Endothelial cell of umbilical vein (primary cell): ENCODE data around the gene FYN. TPM values are rescaled to one million over a fixed set of nuclear protein-coding genes. Genes with fewer than 3 reads are reported as not detected.

ENCODE experiments used
- BruUV-seq: library from RNA; stranded (reverse); fragments of 400-500 nt; replicated peaks from 2 replicates; lab custom pipeline; 2021; lab: Mats Ljungman, UMichigan
- CTCF ChIA-PET: fragments of 300-600, 350-600 bp; sonication (Branson Sonifier 250); formaldehyde crosslinking; loops from one replicate; lab custom pipeline; 2021; ENCODE audit warnings: antibody characterized with exemption, inconsistent platforms; lab: Charles Lee
- POLR2A ChIA-PET: fragments of 300-600, 350-600 bp; sonication (Branson Sonifier 250); formaldehyde crosslinking; loops from one replicate; lab custom pipeline; 2021; ENCODE audit warnings: antibody characterized with exemption, inconsistent platforms; lab: Charles Lee
- DNase-seq: peaks from one replicate; pipeline ENCODE4 v3.0.0-alpha.2; 2011; ENCODE audit warnings: low read depth, low spot score
- FAIRE-seq: peaks from 2 replicates; lab custom pipeline; 2011; peaks lifted over from hg19 to GRCh38; lab: Jason Lieb, UNC
- H2AFZ ChIP-seq: 2 replicates; pipeline ENCODE4 v1.6.0; 2012; ENCODE audit warnings: low read depth, low read length, control low read depth, inconsistent platforms
- H3K27ac ChIP-seq: 2 replicates; pipeline ENCODE4 v1.5.1; 2011; ENCODE audit warnings: low read depth, mild to moderate bottlenecking, control low read depth, low read length, moderate library complexity; ENCODE audit not compliant: insufficient read depth
- H3K27me3 ChIP-seq, 2 experiments: 2 replicates each; pipeline versions ENCODE4 v1.6.0 to v1.6.1; 2011; ENCODE audit warnings: low read length in 2 of 2, mixed read lengths in 1 of 2; ENCODE audit not compliant: control insufficient read depth in 2 of 2, insufficient read depth in 2 of 2
- H3K36me3 ChIP-seq, 2 experiments: 2 replicates in 1 of 2; 3 replicates in 1 of 2; pipeline ENCODE4 v1.5.1; 2011; ENCODE audit warnings: low read length in 2 of 2, mild to moderate bottlenecking in 1 of 2, moderate library complexity in 1 of 2; ENCODE audit not compliant: control insufficient read depth in 2 of 2, insufficient read depth in 2 of 2; ENCODE audit errors: extremely low read depth in 1 of 2
- H3K4me1 ChIP-seq: 3 replicates; pipeline ENCODE4 v1.5.1; 2011; ENCODE audit warnings: mild to moderate bottlenecking, low read length; ENCODE audit not compliant: control insufficient read depth, insufficient read depth; ENCODE audit errors: extremely low read depth
- H3K4me2 ChIP-seq: 2 replicates; pipeline ENCODE4 v1.6.1; 2011; ENCODE audit warnings: low read length, control low read depth, mixed read lengths; ENCODE audit not compliant: insufficient read depth
- H3K4me3 ChIP-seq, 3 experiments: fragments of 200-600 bp in 1 of 3; sonication (generic), shearing (Covaris generic) in 1 of 3; replicated peaks in 1 of 3; 2 replicates each; pipeline ENCODE4 v1.5.1; 2011 to 2016; ENCODE audit warnings: control low read depth in 3 of 3, low read length in 3 of 3, mild to moderate bottlenecking in 2 of 3, inconsistent platforms in 1 of 3, low read depth in 1 of 3, moderate library complexity in 1 of 3; ENCODE audit not compliant: insufficient read depth in 1 of 3
- H3K79me2 ChIP-seq: 2 replicates; pipeline ENCODE4 v1.6.0; 2012; ENCODE audit warnings: low read length, inconsistent platforms; ENCODE audit not compliant: control insufficient read depth, insufficient read depth
- H3K9ac ChIP-seq: replicated peaks from 2 replicates; pipeline ENCODE3; 2011; ENCODE audit warnings: low read length, control low read depth; ENCODE audit not compliant: insufficient read depth; ENCODE audit errors: extremely low read depth
- H3K9me1 ChIP-seq: replicated peaks from 3 replicates; pipeline ENCODE4 v1.6.0; 2011; ENCODE audit warnings: mild to moderate bottlenecking, low read length; ENCODE audit not compliant: control insufficient read depth, insufficient read depth; ENCODE audit errors: extremely low read depth
- H3K9me3 ChIP-seq: replicated peaks from 2 replicates; pipeline ENCODE4 v1.5.1; 2012; ENCODE audit warnings: low read length, inconsistent platforms; ENCODE audit not compliant: control insufficient read depth, insufficient read depth
- H4K20me1 ChIP-seq: replicated peaks from 2 replicates; pipeline ENCODE3; 2011; ENCODE audit warnings: mild to moderate bottlenecking, low read length; ENCODE audit not compliant: control insufficient read depth, insufficient read depth; ENCODE audit errors: extremely low read depth
- EZH2 ChIP-seq: IDR thresholded peaks from 2 replicates; pipeline ENCODE4 v1.6.1; 2012; ENCODE audit warnings: borderline replicate concordance, low read depth, mild to moderate bottlenecking, moderate library complexity, low read length, inconsistent platforms; ENCODE audit not compliant: severe bottlenecking
- FOS ChIP-seq: IDR thresholded peaks from 2 replicates; pipeline ENCODE4 v1.6.1; 2011; ENCODE audit warnings: mild to moderate bottlenecking, low read length, moderate library complexity, borderline replicate concordance; ENCODE audit not compliant: insufficient read depth
- GATA2 ChIP-seq: IDR thresholded peaks from 2 replicates; pipeline ENCODE4 v1.7.0; 2011; ENCODE audit warnings: low read depth, mild to moderate bottlenecking, moderate library complexity, mixed read lengths, low read length; ENCODE audit not compliant: insufficient read length, insufficient read depth
- JUN ChIP-seq: IDR thresholded peaks from 2 replicates; pipeline ENCODE4 v1.6.1; 2011; ENCODE audit warnings: borderline replicate concordance, low read depth; ENCODE audit not compliant: insufficient read length, insufficient read depth
- MYC ChIP-seq: IDR thresholded peaks from one replicate; pipeline ENCODE4 v1.6.1; 2011; ENCODE audit warnings: mild to moderate bottlenecking, low read depth, low read length
- POLR2A ChIP-seq: IDR thresholded peaks from 2 replicates; pipeline ENCODE4 v1.6.1; 2012; ENCODE audit warnings: low read depth, mild to moderate bottlenecking, control low read depth, low read length
- POLR2AphosphoS5 ChIP-seq: IDR thresholded peaks from 2 replicates; pipeline ENCODE4 v1.6.1; 2012; ENCODE audit warnings: low read depth, mild to moderate bottlenecking, control low read depth, low read length, moderate library complexity; ENCODE audit not compliant: insufficient read depth
- dilution Hi-C: fragments of 300-500 bp; cut with MboI; formaldehyde crosslinking; loops from one replicate; pipeline ENCODE4 v1.15.0; 2019; ENCODE audit warnings: low sequenced_read_pairs; ENCODE audit not compliant: extremely low pct_ligation_motif_present
- intact Hi-C: fragments of 100-400 bp; cut with micrococcal nuclease; formaldehyde crosslinking; loops from one replicate; pipeline ENCODE4 v1.10.0; 2022
- polyA plus RNA-seq, 4 experiments: library from polyadenylated mRNA; depleted of rRNA in 3 of 4; stranded (reverse) in 3 of 4; unstranded in 1 of 4; fragments of >200 nt; gene quantifications; 2 replicates each; pipeline versions ENCODE4 v1.2.1 to v1.2.3, GENCODE V29; 2011 to 2012; ENCODE audit warnings: missing spikeins in 1 of 4
- total RNA-seq: library from RNA; stranded (reverse); gene quantifications from 2 replicates; pipeline ENCODE4 v1.2.3, GENCODE V29; 2021
- TF ChIP-seq, protein P1 (sequence below), 2 donors: IDR thresholded peaks; 1 replicate in 1 of 2; 2 replicates in 1 of 2; pipeline ENCODE4 v1.5.1; 2011; ENCODE audit warnings: low read length in 2 of 2, mild to moderate bottlenecking in 2 of 2, moderate library complexity in 2 of 2, control low read depth in 1 of 2, inconsistent platforms in 1 of 2, low read depth in 1 of 2; ENCODE audit not compliant: insufficient read depth in 1 of 2; ENCODE audit errors: extremely low read depth in 1 of 2
- TF ChIP-seq, protein P2 (sequence below): IDR thresholded peaks from 2 replicates; pipeline ENCODE4 v1.6.1; 2011; ENCODE audit not compliant: insufficient read depth, insufficient read length

Gene FYN
- total and polyA plus RNA-seq, 2 donors (not counting 3 experiments of a cell fraction or from before 2014, with no cell fraction given), result 69.0 to 143 TPM

DNA sequence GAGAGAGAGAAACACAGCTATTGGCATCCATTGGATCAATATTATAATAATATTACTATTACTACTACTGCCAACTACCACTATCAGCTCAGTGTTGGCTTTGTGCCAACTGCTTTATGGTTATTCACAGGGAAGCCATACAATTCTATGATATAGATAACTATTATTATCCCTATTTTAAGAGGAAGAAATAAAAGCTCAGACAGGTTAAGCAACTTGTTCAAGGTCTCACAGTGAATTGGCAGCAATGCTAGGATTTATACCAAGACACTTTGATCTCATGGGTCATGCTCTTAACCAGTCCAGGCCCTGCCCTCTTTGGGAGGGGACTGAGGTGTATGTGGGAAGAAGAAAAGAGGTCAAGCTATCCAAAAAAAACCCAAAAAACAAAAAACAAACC is 185.6 kb downstream of the FYN start:
- no peaks in the 10 kb centered on the region for H3K9me3 ChIP-seq
- no peak overlapping the region for H3K4me2 ChIP-seq
- no TSS peak for BruUV-seq
- H3K27ac ChIP-seq, result no peak overlapping the region
- H3K4me3 ChIP-seq, result no peak overlapping the region
- DNase-seq, result no peak
- dilution Hi-C loops, result no loop called here
- no peak overlapping the region for H2AFZ ChIP-seq
- H3K36me3 ChIP-seq, result peaks cover 7 to 12% of the 10 kb centered on the region in 2 experiments
- H3K79me2 ChIP-seq, result no peaks in the 10 kb centered on the region
- H4K20me1 ChIP-seq, result no peaks in the 10 kb centered on the region
- TF ChIP-seq EZH2 (no peak), POLR2AphosphoS5 (no peak), POLR2A (no peak), JUN (no peak), FOS (no peak), MYC (no peak), GATA2 (no peak)
- TF ChIP-seq, protein P1, sequence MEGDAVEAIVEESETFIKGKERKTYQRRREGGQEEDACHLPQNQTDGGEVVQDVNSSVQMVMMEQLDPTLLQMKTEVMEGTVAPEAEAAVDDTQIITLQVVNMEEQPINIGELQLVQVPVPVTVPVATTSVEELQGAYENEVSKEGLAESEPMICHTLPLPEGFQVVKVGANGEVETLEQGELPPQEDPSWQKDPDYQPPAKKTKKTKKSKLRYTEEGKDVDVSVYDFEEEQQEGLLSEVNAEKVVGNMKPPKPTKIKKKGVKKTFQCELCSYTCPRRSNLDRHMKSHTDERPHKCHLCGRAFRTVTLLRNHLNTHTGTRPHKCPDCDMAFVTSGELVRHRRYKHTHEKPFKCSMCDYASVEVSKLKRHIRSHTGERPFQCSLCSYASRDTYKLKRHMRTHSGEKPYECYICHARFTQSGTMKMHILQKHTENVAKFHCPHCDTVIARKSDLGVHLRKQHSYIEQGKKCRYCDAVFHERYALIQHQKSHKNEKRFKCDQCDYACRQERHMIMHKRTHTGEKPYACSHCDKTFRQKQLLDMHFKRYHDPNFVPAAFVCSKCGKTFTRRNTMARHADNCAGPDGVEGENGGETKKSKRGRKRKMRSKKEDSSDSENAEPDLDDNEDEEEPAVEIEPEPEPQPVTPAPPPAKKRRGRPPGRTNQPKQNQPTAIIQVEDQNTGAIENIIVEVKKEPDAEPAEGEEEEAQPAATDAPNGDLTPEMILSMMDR (IDR thresholded peaks at IDR 0.05; ENCODE audit: extremely low read depth in 1 of 2, insufficient read depth in 1 of 2, low read depth in 1 of 2, low read length in 2 of 2), result no peak
- TF ChIP-seq, protein P2, sequence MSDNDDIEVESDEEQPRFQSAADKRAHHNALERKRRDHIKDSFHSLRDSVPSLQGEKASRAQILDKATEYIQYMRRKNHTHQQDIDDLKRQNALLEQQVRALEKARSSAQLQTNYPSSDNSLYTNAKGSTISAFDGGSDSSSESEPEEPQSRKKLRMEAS, result no peak
- H3K9ac ChIP-seq, result no peak overlapping the region
- H3K27me3 ChIP-seq, result no peaks in the 10 kb centered on the region
- ChIA-PET POLR2A (no interaction called here), CTCF (interaction anchor here (1.0 to 1.1 kb wide), 2 partner anchors 429 to 676 kb away, joined by 4 read pairs; a partner anchor contains a TSS)
- intact Hi-C loops, result no loop called here
- no peak for FAIRE-seq
- H3K4me1 ChIP-seq, result peaks cover 48% of the 10 kb centered on the region
- no peaks in the 10 kb centered on the region for H3K9me1 ChIP-seq
